Gastrocnemius medialis (tissue), 4 donors: ENCODE data around the gene HADHB. TPM values are rescaled to one million over a fixed set of nuclear protein-coding genes. Genes with fewer than 3 reads are reported as not detected.
A peak's percentile ranks its signal among the peaks of the same experiment; 100 is the strongest.

Source experiments
- ATAC-seq, 2 donors: fragments of 150-250 bp; one replicate each; pipeline ENCODE4 v1.9.1; 2016
- DNase-seq, 2 donors: peaks; one replicate each; pipeline ENCODE4 v3.0.0-alpha.2; 2019
- H3K27ac ChIP-seq, 4 donors: fragments of 200-600 bp; sonication (generic); 1 replicate in 1 of 4; 2 replicates in 3 of 4; pipeline ENCODE4 v1.5.1; 2016 to 2018; ENCODE audit warnings: mild to moderate bottlenecking in 2 of 4, moderate library complexity in 1 of 4
- H3K27me3 ChIP-seq, 3 donors: fragments of 200-600 bp; sonication (generic) in 2 of 3; 1 replicate in 1 of 3; 2 replicates in 2 of 3; pipeline versions ENCODE4 v1.5.1 to v1.6.0; 2016 to 2019; ENCODE audit warnings: mild to moderate bottlenecking in 1 of 3, moderate library complexity in 1 of 3
- H3K36me3 ChIP-seq, 2 donors: fragments of 200-600 bp; sonication (generic) in 1 of 2; one replicate each; pipeline ENCODE4 v1.5.1; 2017 to 2018
- H3K4me1 ChIP-seq, 2 donors: fragments of 200-600 bp; sonication (generic) in 1 of 2; one replicate each; pipeline ENCODE4 v1.5.1; 2016 to 2017; ENCODE audit warnings: mild to moderate bottlenecking in 2 of 2
- H3K4me3 ChIP-seq, 4 donors: fragments of 200-600 bp; sonication (generic) in 3 of 4; 1 replicate in 1 of 4; 2 replicates in 3 of 4; pipeline ENCODE4 v1.5.1; 2016 to 2019; ENCODE audit warnings: mild to moderate bottlenecking in 2 of 4
- H3K9me3 ChIP-seq, 3 donors: fragments of 200-600 bp; sonication (generic) in 2 of 3; 1 replicate in 1 of 3; 2 replicates in 2 of 3; pipeline ENCODE4 v1.5.1; 2016 to 2019
- CTCF ChIP-seq, 5 experiments: fragments of 450-650 bp in 3 of 5; fragments of 200-600 bp in 2 of 5; sonication (generic) in 2 of 5; IDR thresholded peaks in 4 of 5; conservative IDR thresholded peaks in 1 of 5; 1 replicate in 4 of 5; 2 replicates in 1 of 5; pipeline ENCODE4 v1.5.1; 2016 to 2019; ENCODE audit warnings: antibody characterized with exemption in 5 of 5, mild to moderate bottlenecking in 3 of 5, moderate library complexity in 3 of 5
- POLR2A ChIP-seq, 2 donors: fragments of 450-650 bp; IDR thresholded peaks; one replicate each; pipeline ENCODE4 v1.6.1; 2017; ENCODE audit warnings: antibody characterized with exemption in 2 of 2, mild to moderate bottlenecking in 2 of 2, moderate library complexity in 2 of 2
- in situ Hi-C, 4 donors: fragments of 200-750 bp; cut with MboI; loops; one replicate each; pipeline versions ENCODE4 v1.15.0 to v1.8.0; 2017; ENCODE audit warnings: low sequenced_read_pairs in 4 of 4
- intact Hi-C: fragments of 100-400 bp; cut with DNase I; formaldehyde crosslinking; loops from one replicate; pipeline ENCODE4 v1.15.1; 2023; ENCODE audit warnings: low total_unique reads
- total RNA-seq, 4 donors: library from RNA; depleted of rRNA; stranded (reverse); fragments of >200 nt; gene quantifications; one replicate each; pipeline versions ENCODE4 v1.1.0 to v1.2.3, GENCODE V29; 2016

The HADHB gene
- total RNA-seq, 4 donors from 2014 or later = 719 to 936 (median 781) TPM

GRCh38 chr2:26295511-26295910, 50.8 kb downstream of the HADHB start:
- intact Hi-C loops (loop anchor here (5.0 kb wide), 1 partner anchor 103 kb away; no protein-coding TSS in a partner anchor), in situ Hi-C loops (no loop called here)
- no peak overlapping the region for H3K27ac ChIP-seq
- DNase-seq (no peak), ATAC-seq (no peak)
- peaks cover 3 to 9% of the 10 kb centered on the region in 2 donors for H3K4me1 ChIP-seq
- H3K36me3 ChIP-seq = peaks cover 0 to 5% of the 10 kb centered on the region in 2 donors
- H3K27me3 ChIP-seq = no peaks in the 10 kb centered on the region
- no peak for TF ChIP-seq CTCF (IDR thresholded peaks at IDR 0.05 in 4 of 5, conservative IDR thresholded peaks at IDR 0.05 in 1 of 5)
- no peak for TF ChIP-seq POLR2A (IDR thresholded peaks at IDR 0.05)
- no peaks in the 10 kb centered on the region for H3K9me3 ChIP-seq
- no peak overlapping the region for H3K4me3 ChIP-seq

GRCh38 chr2:26297061-26297460, 52.3 kb downstream of the HADHB start:
- Histone ChIP-seq H3K9me3 (no peaks in the 10 kb centered on the region), H3K36me3 (no peaks in the 10 kb centered on the region), H3K27me3 (no peaks in the 10 kb centered on the region), H3K4me3 (no peak overlapping the region), H3K27ac (no peak overlapping the region), H3K4me1 (peaks cover 3 to 9% of the 10 kb centered on the region in 2 donors)
- no peak for TF ChIP-seq CTCF (IDR thresholded peaks at IDR 0.05 in 4 of 5, conservative IDR thresholded peaks at IDR 0.05 in 1 of 5)
- no peak for TF ChIP-seq POLR2A (IDR thresholded peaks at IDR 0.05)
- no peak for ATAC-seq
- DNase-seq = no peak
- intact Hi-C loops (loop anchor here (5.0 kb wide), 1 partner anchor 105 kb away; no protein-coding TSS in a partner anchor), in situ Hi-C loops (no loop called here)

- in situ Hi-C loops (no loop called here), intact Hi-C loops (loop anchor here (5.0 kb wide), 1 partner anchor 106 kb away; no protein-coding TSS in a partner anchor)
- Histone ChIP-seq H3K27me3 (no peaks in the 10 kb centered on the region), H3K9me3 (no peaks in the 10 kb centered on the region), H3K4me3 (peak overlapping the region; percentile 56 to 68 (median 64)), H3K36me3 (no peaks in the 10 kb centered on the region), H3K4me1 (peaks cover 3 to 9% of the 10 kb centered on the region in 2 donors), H3K27ac (peak overlapping the region in 3 of 4 donors; percentile 49 to 69 (median 67))
- TF ChIP-seq POLR2A (IDR thresholded peaks at IDR 0.05) (no peak), CTCF (IDR thresholded peaks at IDR 0.05 in 4 of 5, conservative IDR thresholded peaks at IDR 0.05 in 1 of 5) (no peak)
- DNase-seq = no peak
- ATAC-seq = no peak
These were observed 53.5 kb downstream of the HADHB start for GRCh38 chr2:26298286-26298637.

GRCh38 chr2:26298638-26299393, 54.1 kb downstream of the HADHB start:
- DNase-seq = peak in 1 of 2 donors; percentile 32
- TF ChIP-seq CTCF (IDR thresholded peaks at IDR 0.05 in 4 of 5, conservative IDR thresholded peaks at IDR 0.05 in 1 of 5) = no peak
- no peak for TF ChIP-seq POLR2A (IDR thresholded peaks at IDR 0.05)
- Histone ChIP-seq H3K9me3 (no peaks in the 10 kb centered on the region), H3K27ac (peak overlapping the region; percentile 49 to 69 (median 58)), H3K36me3 (no peaks in the 10 kb centered on the region), H3K27me3 (no peaks in the 10 kb centered on the region), H3K4me3 (peak overlapping the region; percentile 56 to 68 (median 64)), H3K4me1 (peaks cover 3 to 9% of the 10 kb centered on the region in 2 donors)
- ATAC-seq = peak; percentile 49 to 60
- intact Hi-C loops (loop anchor here (1.0 to 5.0 kb wide), 2 partner anchors 55 to 107 kb away; partner anchors contain the start of genes HADHA and HADHB), in situ Hi-C loops (no loop called here)
